K562 (cell line): ENCODE data around the gene SIK3. TPM values are rescaled to one million over a fixed set of nuclear protein-coding genes. Genes with fewer than 3 reads are reported as not detected.

Experiments
- ATAC-seq: fragments of 200-7000 bp; cut with Tn5 transposase; 3 replicates; pipeline ENCODE4 v1.9.1; 2020; ENCODE audit warnings: moderate library complexity
- BruUV-seq: library from RNA; stranded (reverse); fragments of 400-500 nt; replicated peaks from 2 replicates; lab custom pipeline; 2021; lab: Mats Ljungman, UMichigan
- CTCF ChIA-PET: fragments of 300-600 bp; formaldehyde crosslinking; extraction: SDS; loops from one replicate; lab custom pipeline; 2021; ENCODE audit warnings: low intra/inter-chr PET ratio; lab: Yijun Ruan, JAX
- POLR2A ChIA-PET: fragments of 300-600, 350-650 bp; sonication (Branson Sonifier 250); formaldehyde crosslinking; extraction: SDS; loops from one replicate; lab custom pipeline; 2021; ENCODE audit warnings: antibody characterized with exemption, inconsistent platforms; lab: Yijun Ruan, JAX
- DNase-seq, 4 experiments: peaks; one replicate each; pipeline versions ENCODE4 v3.0.0 to v3.0.0-alpha.2; 2011 to 2018; ENCODE audit warnings: low spot score in 3 of 4, mixed read lengths in 3 of 4; ENCODE audit errors: extremely low read depth in 1 of 4
- FAIRE-seq: peaks from 2 replicates; lab custom pipeline; 2011; peaks lifted over from hg19 to GRCh38; lab: Jason Lieb, UNC
- H2AFZ ChIP-seq: 2 replicates; pipeline ENCODE4 v1.6.0; 2011; ENCODE audit warnings: low read depth, low read length, control low read depth, inconsistent platforms
- H3K27ac ChIP-seq: fragments of 200-600 bp; 3 replicates; pipeline ENCODE4 v1.8.0; 2011; ENCODE audit warnings: low read depth, mild to moderate bottlenecking, control low read depth, inconsistent platforms, low read length, moderate library complexity, mixed read lengths; ENCODE audit errors: extremely low read depth
- H3K27me3 ChIP-seq, 2 experiments: fragments of 300-600 bp in 1 of 2; 2 replicates in 1 of 2; 3 replicates in 1 of 2; pipeline versions ENCODE4 v1.6.0 to v1.8.0; 2011; ENCODE audit warnings: inconsistent platforms in 2 of 2, low read length in 2 of 2, mild to moderate bottlenecking in 1 of 2, mixed read lengths in 1 of 2, moderate library complexity in 1 of 2; ENCODE audit not compliant: control insufficient read depth in 2 of 2, insufficient read depth in 2 of 2
- H3K36me3 ChIP-seq: fragments of 300-600 bp; 3 replicates; pipeline ENCODE4 v1.8.0; 2011; ENCODE audit warnings: mild to moderate bottlenecking, low read length, inconsistent platforms; ENCODE audit not compliant: control insufficient read depth, insufficient read depth
- H3K4me1 ChIP-seq, 2 experiments: fragments of 200-600 bp in 1 of 2; replicated peaks in 1 of 2; 2 replicates in 1 of 2; 3 replicates in 1 of 2; pipeline versions ENCODE4 v1.5.1 to v1.8.0; 2011; ENCODE audit warnings: inconsistent platforms in 2 of 2, low read length in 2 of 2, mild to moderate bottlenecking in 1 of 2, mixed read lengths in 1 of 2, moderate library complexity in 1 of 2; ENCODE audit not compliant: control insufficient read depth in 2 of 2, insufficient read depth in 2 of 2
- H3K4me2 ChIP-seq: 2 replicates; pipeline ENCODE4 v1.6.1; 2011; ENCODE audit warnings: low read length, control low read depth, inconsistent platforms, mixed read lengths; ENCODE audit not compliant: insufficient read depth
- H3K4me3 ChIP-seq: fragments of 200-600 bp; sonication (generic), shearing (Covaris generic); 2 replicates; pipeline ENCODE4 v1.5.1; 2016; ENCODE audit warnings: control low read depth, inconsistent platforms
- H3K79me2 ChIP-seq: fragments of 200-600 bp; 3 replicates; pipeline ENCODE4 v1.8.0; 2011; ENCODE audit warnings: low read length, inconsistent platforms; ENCODE audit not compliant: control insufficient read depth, insufficient read depth
- H3K9ac ChIP-seq, 2 experiments: 2 replicates each; pipeline versions ENCODE4 v1.6.0 to v1.6.1; 2011; ENCODE audit warnings: low read depth in 2 of 2, low read length in 2 of 2, control low read depth in 1 of 2, inconsistent platforms in 1 of 2, mild to moderate bottlenecking in 1 of 2, mixed read lengths in 1 of 2; ENCODE audit not compliant: insufficient read depth in 1 of 2
- H3K9me1 ChIP-seq: one replicate; pipeline ENCODE4 v1.6.0; 2011; ENCODE audit warnings: inconsistent platforms, mild to moderate bottlenecking, low read length, moderate library complexity; ENCODE audit not compliant: control insufficient read depth, insufficient read depth
- H3K9me3 ChIP-seq: replicated peaks from 2 replicates; pipeline ENCODE4 v1.5.1; 2011; ENCODE audit warnings: low read depth, low read length, inconsistent platforms; ENCODE audit not compliant: control insufficient read depth, insufficient read depth
- H4K20me1 ChIP-seq: replicated peaks from 2 replicates; pipeline ENCODE4 v1.6.1; 2011; ENCODE audit warnings: low read length, inconsistent platforms, mixed read lengths; ENCODE audit not compliant: control insufficient read depth, insufficient read depth
- CXXC5 ChIP-seq: fragments of 250-450 bp; sonication (Bioruptor Pico); IDR thresholded peaks from 2 replicates; pipeline ENCODE4 v1.8.0; 2022; ENCODE audit warnings: inconsistent platforms, mild to moderate bottlenecking, moderate library complexity
- HNRNPL ChIP-seq: fragments of 200-400 bp; formaldehyde crosslinking; IDR thresholded peaks from 2 replicates; pipeline ENCODE4 v1.6.1; 2017; ENCODE audit warnings: low read depth, mild to moderate bottlenecking, low read length
- L3MBTL2 ChIP-seq: fragments of 450-650 bp; IDR thresholded peaks from 2 replicates; pipeline ENCODE4 v1.6.1; 2016; ENCODE audit warnings: mild to moderate bottlenecking, moderate library complexity
- MEF2A ChIP-seq: IDR thresholded peaks from 2 replicates; pipeline ENCODE4 v1.6.1; 2011; ENCODE audit warnings: low read depth, mild to moderate bottlenecking, low read length, moderate library complexity; ENCODE audit not compliant: control insufficient read depth
- RB1 ChIP-seq: fragments of 450-650 bp; IDR thresholded peaks from 2 replicates; pipeline ENCODE4 v1.6.1; 2017; ENCODE audit warnings: low read depth, mild to moderate bottlenecking
- RBFOX2 ChIP-seq: fragments of 200-400 bp; formaldehyde crosslinking; IDR thresholded peaks from 2 replicates; pipeline ENCODE4 v1.6.1; 2017; ENCODE audit warnings: low read depth, mild to moderate bottlenecking, low read length, moderate library complexity
- ZBTB7A ChIP-seq: IDR thresholded peaks from 2 replicates; pipeline ENCODE4 v1.6.1; 2011; ENCODE audit warnings: low read depth, mild to moderate bottlenecking, low read length, moderate library complexity, borderline replicate concordance; ENCODE audit not compliant: control insufficient read depth
- ZFX ChIP-seq: sonication (generic); formaldehyde crosslinking; IDR thresholded peaks from 2 replicates; pipeline ENCODE4 v1.8.0; 2022; ENCODE audit warnings: mild to moderate bottlenecking, missing genetic modification reagents, moderate library complexity
- ZNF785 ChIP-seq: fragments of 250-450 bp; sonication (Bioruptor Pico); IDR thresholded peaks from 2 replicates; pipeline ENCODE4 v1.4.0; 2020; ENCODE audit warnings: mild to moderate bottlenecking
- WGBS: fragments of 100-300 bp; shearing (Covaris generic); methylation state at CpG from one replicate; pipeline ENCODE4 v1.1.6; 2016; ENCODE audit warnings: low coverage, mixed read lengths; ENCODE audit not compliant: insufficient coverage; ENCODE audit errors: missing lambda C conversion rate; 5-methylcytosine and 5-hydroxymethylcytosine counted together
- in situ Hi-C: fragments of 300-500 bp; cut with MboI; formaldehyde crosslinking; loops from 4 replicates; pipeline ENCODE4 v1.15.0; 2018; ENCODE audit warnings: inconsistent platforms, mixed read lengths
- intact Hi-C: fragments of 100-400 bp; cut with micrococcal nuclease; formaldehyde crosslinking; loops from 2 replicates; pipeline ENCODE4 v1.14.2; 2022
- polyA plus RNA-seq, 8 experiments: library from polyadenylated mRNA; depleted of rRNA in 4 of 8; stranded (reverse) in 5 of 8; unstranded in 3 of 8; fragments of >200 nt; fragmentation: Nextera tagmentation in 2 of 8; fragmentation: Illumina TruSeq in 1 of 8; extraction: Ambion mirVana in 2 of 8; extraction: Trizol in 1 of 8; gene quantifications; 2 replicates each; pipeline versions ENCODE4 v1.2.1 to v1.2.3, GENCODE V29; 2011 to 2014; ENCODE audit warnings: inconsistent platforms in 1 of 8, missing spikeins in 1 of 8
- total RNA-seq, 7 experiments: library from RNA; depleted of rRNA in 6 of 7; stranded (reverse); fragments of >200 nt in 6 of 7; fragmentation: Illumina TruSeq in 2 of 7; extraction: Trizol in 2 of 7; gene quantifications; 2 replicates each; pipeline versions ENCODE4 v1.2.1 to v1.2.3, GENCODE V29; 2011 to 2021; ENCODE audit warnings: low replicate concordance in 1 of 7
- TF ChIP-seq, protein P1 (sequence below): fragments of 450-650 bp; IDR thresholded peaks from 2 replicates; pipeline ENCODE4 v1.6.1; 2016; ENCODE audit warnings: mild to moderate bottlenecking, moderate library complexity

The SIK3 gene
- total and polyA plus RNA-seq, 9 of the 15 experiments (the other 6 are each of a cell fraction or from before 2014, with no cell fraction given): 1.6 to 21.6 (median 8.0) TPM

DNA sequence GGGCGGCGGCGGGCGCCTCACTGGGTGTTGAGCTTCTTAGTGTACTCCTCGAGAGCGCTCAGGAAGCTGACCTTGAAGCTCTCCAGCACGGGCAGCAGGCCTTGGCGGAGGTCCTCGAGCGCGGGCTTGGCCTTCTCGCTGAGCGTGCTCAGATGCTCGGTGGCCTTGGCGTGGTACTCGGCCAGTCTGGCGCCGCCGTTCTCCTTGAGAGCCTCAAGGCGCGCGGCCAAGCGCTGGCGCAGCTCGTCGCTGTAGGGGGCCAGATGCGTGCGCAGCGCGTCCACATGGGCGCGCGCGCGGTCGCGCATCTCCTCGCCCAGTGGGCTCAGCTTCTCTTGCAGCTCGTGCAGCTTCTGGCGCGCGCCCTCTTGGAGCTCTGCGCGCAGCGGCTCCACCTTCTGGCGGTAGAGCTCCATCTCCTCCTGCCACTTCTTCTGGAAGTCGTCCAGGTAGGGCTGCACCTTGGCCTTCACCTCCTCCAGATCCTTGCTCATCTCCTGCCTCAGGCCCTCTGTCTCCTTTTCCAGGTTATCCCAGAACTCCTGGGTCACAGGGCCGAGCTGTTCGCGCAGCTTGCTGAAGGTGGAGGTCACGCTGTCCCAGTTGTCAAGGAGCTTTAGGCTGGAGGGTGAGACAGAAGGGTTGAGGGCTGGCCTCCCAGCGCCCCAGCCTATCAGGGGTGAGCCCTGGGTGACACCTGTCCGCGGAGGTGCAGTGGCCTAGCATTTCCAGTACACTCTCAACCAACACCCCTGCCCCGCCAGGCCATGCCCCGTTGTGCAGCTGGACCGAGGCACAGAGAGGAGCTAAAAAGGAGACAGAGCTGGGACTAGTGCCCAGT, 262.2 kb downstream of the SIK3 start:
- ChIA-PET POLR2A (interaction anchor here (0.6 to 1.5 kb wide), 9 partner anchors 12 to 337 kb away, joined by 3 to 7 read pairs (median 3); no protein-coding TSS in a partner anchor), CTCF (no interaction called here)
- H2AFZ ChIP-seq: peak overlapping the region; percentile 88
- no peaks in the 10 kb centered on the region for H3K79me2 ChIP-seq
- H3K4me2 ChIP-seq: peak overlapping the region; percentile 77
- BruUV-seq: no TSS peak
- peak; percentile 84 to 92 (median 91) for DNase-seq
- no peaks in the 10 kb centered on the region for H4K20me1 ChIP-seq
- in situ Hi-C loops (no loop called here), intact Hi-C loops (loop anchor here (1.0 to 10.0 kb wide), 2 partner anchors 48 to 101 kb away; partner anchors contain the start of gene ZPR1)
- peak overlapping the region; percentile 39 to 89; a peak in 2 of 4 replicates for H3K9ac ChIP-seq
- H3K36me3 ChIP-seq: no peaks in the 10 kb centered on the region
- H3K27ac ChIP-seq: no peak overlapping the region
- ATAC-seq: peak; percentile 88
- peak overlapping the region; percentile 24 for H3K4me3 ChIP-seq
- H3K4me1 ChIP-seq: peaks cover 12 to 30% of the 10 kb centered on the region in 2 experiments; a peak in 4 of 5 replicates
- FAIRE-seq: peak; percentile 90
- H3K9me1 ChIP-seq: no peaks in the 10 kb centered on the region
- H3K27me3 ChIP-seq: peaks cover 0 to 7% of the 10 kb centered on the region in 2 experiments; a peak in 2 of 5 replicates
- H3K9me3 ChIP-seq: no peaks in the 10 kb centered on the region
- WGBS: 17% methylated on average over 33 of the region's 57 CpGs
- TF ChIP-seq HNRNPL: peak; percentile 50; the same call in 1 of the 2 replicates
- peak; percentile 97 for TF ChIP-seq L3MBTL2
- TF ChIP-seq RB1: peak; percentile 95
- TF ChIP-seq CXXC5 (CRISPR knock-in tag): peak; percentile 88
- TF ChIP-seq ZFX (CRISPR knock-in tag): peak; percentile 62
- TF ChIP-seq ZNF785 (CRISPR knock-in tag): no peak
- TF ChIP-seq, protein P1, sequence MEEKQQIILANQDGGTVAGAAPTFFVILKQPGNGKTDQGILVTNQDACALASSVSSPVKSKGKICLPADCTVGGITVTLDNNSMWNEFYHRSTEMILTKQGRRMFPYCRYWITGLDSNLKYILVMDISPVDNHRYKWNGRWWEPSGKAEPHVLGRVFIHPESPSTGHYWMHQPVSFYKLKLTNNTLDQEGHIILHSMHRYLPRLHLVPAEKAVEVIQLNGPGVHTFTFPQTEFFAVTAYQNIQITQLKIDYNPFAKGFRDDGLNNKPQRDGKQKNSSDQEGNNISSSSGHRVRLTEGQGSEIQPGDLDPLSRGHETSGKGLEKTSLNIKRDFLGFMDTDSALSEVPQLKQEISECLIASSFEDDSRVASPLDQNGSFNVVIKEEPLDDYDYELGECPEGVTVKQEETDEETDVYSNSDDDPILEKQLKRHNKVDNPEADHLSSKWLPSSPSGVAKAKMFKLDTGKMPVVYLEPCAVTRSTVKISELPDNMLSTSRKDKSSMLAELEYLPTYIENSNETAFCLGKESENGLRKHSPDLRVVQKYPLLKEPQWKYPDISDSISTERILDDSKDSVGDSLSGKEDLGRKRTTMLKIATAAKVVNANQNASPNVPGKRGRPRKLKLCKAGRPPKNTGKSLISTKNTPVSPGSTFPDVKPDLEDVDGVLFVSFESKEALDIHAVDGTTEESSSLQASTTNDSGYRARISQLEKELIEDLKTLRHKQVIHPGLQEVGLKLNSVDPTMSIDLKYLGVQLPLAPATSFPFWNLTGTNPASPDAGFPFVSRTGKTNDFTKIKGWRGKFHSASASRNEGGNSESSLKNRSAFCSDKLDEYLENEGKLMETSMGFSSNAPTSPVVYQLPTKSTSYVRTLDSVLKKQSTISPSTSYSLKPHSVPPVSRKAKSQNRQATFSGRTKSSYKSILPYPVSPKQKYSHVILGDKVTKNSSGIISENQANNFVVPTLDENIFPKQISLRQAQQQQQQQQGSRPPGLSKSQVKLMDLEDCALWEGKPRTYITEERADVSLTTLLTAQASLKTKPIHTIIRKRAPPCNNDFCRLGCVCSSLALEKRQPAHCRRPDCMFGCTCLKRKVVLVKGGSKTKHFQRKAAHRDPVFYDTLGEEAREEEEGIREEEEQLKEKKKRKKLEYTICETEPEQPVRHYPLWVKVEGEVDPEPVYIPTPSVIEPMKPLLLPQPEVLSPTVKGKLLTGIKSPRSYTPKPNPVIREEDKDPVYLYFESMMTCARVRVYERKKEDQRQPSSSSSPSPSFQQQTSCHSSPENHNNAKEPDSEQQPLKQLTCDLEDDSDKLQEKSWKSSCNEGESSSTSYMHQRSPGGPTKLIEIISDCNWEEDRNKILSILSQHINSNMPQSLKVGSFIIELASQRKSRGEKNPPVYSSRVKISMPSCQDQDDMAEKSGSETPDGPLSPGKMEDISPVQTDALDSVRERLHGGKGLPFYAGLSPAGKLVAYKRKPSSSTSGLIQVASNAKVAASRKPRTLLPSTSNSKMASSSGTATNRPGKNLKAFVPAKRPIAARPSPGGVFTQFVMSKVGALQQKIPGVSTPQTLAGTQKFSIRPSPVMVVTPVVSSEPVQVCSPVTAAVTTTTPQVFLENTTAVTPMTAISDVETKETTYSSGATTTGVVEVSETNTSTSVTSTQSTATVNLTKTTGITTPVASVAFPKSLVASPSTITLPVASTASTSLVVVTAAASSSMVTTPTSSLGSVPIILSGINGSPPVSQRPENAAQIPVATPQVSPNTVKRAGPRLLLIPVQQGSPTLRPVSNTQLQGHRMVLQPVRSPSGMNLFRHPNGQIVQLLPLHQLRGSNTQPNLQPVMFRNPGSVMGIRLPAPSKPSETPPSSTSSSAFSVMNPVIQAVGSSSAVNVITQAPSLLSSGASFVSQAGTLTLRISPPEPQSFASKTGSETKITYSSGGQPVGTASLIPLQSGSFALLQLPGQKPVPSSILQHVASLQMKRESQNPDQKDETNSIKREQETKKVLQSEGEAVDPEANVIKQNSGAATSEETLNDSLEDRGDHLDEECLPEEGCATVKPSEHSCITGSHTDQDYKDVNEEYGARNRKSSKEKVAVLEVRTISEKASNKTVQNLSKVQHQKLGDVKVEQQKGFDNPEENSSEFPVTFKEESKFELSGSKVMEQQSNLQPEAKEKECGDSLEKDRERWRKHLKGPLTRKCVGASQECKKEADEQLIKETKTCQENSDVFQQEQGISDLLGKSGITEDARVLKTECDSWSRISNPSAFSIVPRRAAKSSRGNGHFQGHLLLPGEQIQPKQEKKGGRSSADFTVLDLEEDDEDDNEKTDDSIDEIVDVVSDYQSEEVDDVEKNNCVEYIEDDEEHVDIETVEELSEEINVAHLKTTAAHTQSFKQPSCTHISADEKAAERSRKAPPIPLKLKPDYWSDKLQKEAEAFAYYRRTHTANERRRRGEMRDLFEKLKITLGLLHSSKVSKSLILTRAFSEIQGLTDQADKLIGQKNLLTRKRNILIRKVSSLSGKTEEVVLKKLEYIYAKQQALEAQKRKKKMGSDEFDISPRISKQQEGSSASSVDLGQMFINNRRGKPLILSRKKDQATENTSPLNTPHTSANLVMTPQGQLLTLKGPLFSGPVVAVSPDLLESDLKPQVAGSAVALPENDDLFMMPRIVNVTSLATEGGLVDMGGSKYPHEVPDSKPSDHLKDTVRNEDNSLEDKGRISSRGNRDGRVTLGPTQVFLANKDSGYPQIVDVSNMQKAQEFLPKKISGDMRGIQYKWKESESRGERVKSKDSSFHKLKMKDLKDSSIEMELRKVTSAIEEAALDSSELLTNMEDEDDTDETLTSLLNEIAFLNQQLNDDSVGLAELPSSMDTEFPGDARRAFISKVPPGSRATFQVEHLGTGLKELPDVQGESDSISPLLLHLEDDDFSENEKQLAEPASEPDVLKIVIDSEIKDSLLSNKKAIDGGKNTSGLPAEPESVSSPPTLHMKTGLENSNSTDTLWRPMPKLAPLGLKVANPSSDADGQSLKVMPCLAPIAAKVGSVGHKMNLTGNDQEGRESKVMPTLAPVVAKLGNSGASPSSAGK: peak; percentile 91
- TF ChIP-seq ZBTB7A: peak; percentile 58; the same call in 1 of the 2 replicates
- TF ChIP-seq MEF2A: 0 out of 2 replicates have a peak, but pooled peaks have one; percentile 9
- TF ChIP-seq RBFOX2: peak; percentile 69
